Liver (tissue), 9 donors: ENCODE results near the gene ZC2HC1C. TPM values are rescaled to one million over a fixed set of nuclear protein-coding genes. Genes with fewer than 3 reads are reported as not detected.

Experiments used
- DNase-seq: peaks from one replicate; pipeline ENCODE4 v3.0.0-alpha.2; 2017; ENCODE audit warnings: low spot score
- H3K27ac ChIP-seq, 2 donors: one replicate each; pipeline ENCODE4 v1.7.0; 2013; ENCODE audit warnings: inconsistent platforms in 2 of 2, low read length in 2 of 2, control low read depth in 1 of 2, low read depth in 1 of 2, mild to moderate bottlenecking in 1 of 2
- H3K27me3 ChIP-seq, 4 donors: one replicate each; pipeline versions ENCODE4 v1.6.1 to v1.7.0; 2013; ENCODE audit warnings: low read length in 3 of 4, inconsistent platforms in 1 of 4, mild to moderate bottlenecking in 1 of 4, moderate library complexity in 1 of 4; ENCODE audit not compliant: control insufficient read depth in 4 of 4, insufficient read depth in 4 of 4
- H3K36me3 ChIP-seq, 4 donors: one replicate each; pipeline versions ENCODE4 v1.6.1 to v1.7.0; 2013; ENCODE audit warnings: low read length in 3 of 4, mild to moderate bottlenecking in 3 of 4, low read depth in 1 of 4, moderate library complexity in 1 of 4; ENCODE audit not compliant: control insufficient read depth in 4 of 4, insufficient read depth in 3 of 4
- H3K4me1 ChIP-seq, 4 donors: one replicate each; pipeline versions ENCODE4 v1.6.1 to v1.7.0; 2013; ENCODE audit warnings: low read length in 3 of 4, mild to moderate bottlenecking in 3 of 4, moderate library complexity in 1 of 4; ENCODE audit not compliant: control insufficient read depth in 4 of 4, insufficient read depth in 4 of 4
- H3K4me3 ChIP-seq, 3 donors: one replicate each; pipeline versions ENCODE4 v1.6.1 to v1.7.0; 2013; ENCODE audit warnings: low read length in 3 of 3, control low read depth in 1 of 3, low read depth in 1 of 3, mild to moderate bottlenecking in 1 of 3
- H3K9ac ChIP-seq, 2 donors: one replicate each; pipeline ENCODE4 v1.7.0; 2013; ENCODE audit warnings: low read length in 2 of 2, mild to moderate bottlenecking in 2 of 2, moderate library complexity in 2 of 2, control low read depth in 1 of 2, low read depth in 1 of 2
- H3K9me3 ChIP-seq, 4 donors: one replicate each; pipeline versions ENCODE4 v1.6.1 to v1.7.0; 2013; ENCODE audit warnings: low read length in 3 of 4; ENCODE audit not compliant: control insufficient read depth in 4 of 4
- ATF3 ChIP-seq: IDR thresholded peaks from 2 replicates; pipeline ENCODE4 v1.6.1; 2016; ENCODE audit warnings: antibody characterized with exemption
- EGR1 ChIP-seq, 2 donors: IDR thresholded peaks; 2 replicates each; pipeline ENCODE4 v1.6.1; 2016 to 2018; ENCODE audit warnings: antibody characterized with exemption in 2 of 2, low read depth in 2 of 2
- FOXA1 ChIP-seq: IDR thresholded peaks from 2 replicates; pipeline ENCODE4 v1.6.1; 2016; ENCODE audit warnings: antibody characterized with exemption
- FOXA2 ChIP-seq: IDR thresholded peaks from 2 replicates; pipeline ENCODE4 v1.6.1; 2016; ENCODE audit warnings: antibody characterized with exemption
- GABPA ChIP-seq, 2 donors: IDR thresholded peaks in 1 of 2; conservative IDR thresholded peaks in 1 of 2; 2 replicates each; pipeline ENCODE4 v1.6.1; 2016; ENCODE audit warnings: antibody characterized with exemption in 2 of 2, mild to moderate bottlenecking in 1 of 2, moderate library complexity in 1 of 2
- HNF4A ChIP-seq, 2 donors: conservative IDR thresholded peaks; 2 replicates each; pipeline ENCODE4 v1.6.1; 2016; ENCODE audit warnings: antibody characterized with exemption in 2 of 2, mild to moderate bottlenecking in 2 of 2
- HNF4G ChIP-seq: IDR thresholded peaks from 2 replicates; pipeline ENCODE4 v1.6.1; 2016; ENCODE audit warnings: antibody characterized with exemption
- JUND ChIP-seq, 2 donors: IDR thresholded peaks; 2 replicates each; pipeline ENCODE4 v1.6.1; 2016; ENCODE audit warnings: antibody characterized with exemption in 2 of 2
- MAX ChIP-seq: IDR thresholded peaks from 2 replicates; pipeline ENCODE4 v1.6.1; 2016; ENCODE audit warnings: antibody characterized with exemption
- NR2F2 ChIP-seq: IDR thresholded peaks from 2 replicates; pipeline ENCODE4 v1.6.1; 2016; ENCODE audit warnings: antibody characterized with exemption
- RAD21 ChIP-seq, 2 donors: IDR thresholded peaks; 2 replicates each; pipeline ENCODE4 v1.6.1; 2016; ENCODE audit warnings: antibody characterized with exemption in 2 of 2, mild to moderate bottlenecking in 2 of 2
- REST ChIP-seq: IDR thresholded peaks from 2 replicates; pipeline ENCODE4 v1.6.1; 2016; ENCODE audit warnings: antibody characterized with exemption, mild to moderate bottlenecking
- RXRA ChIP-seq, 2 donors: IDR thresholded peaks; 2 replicates each; pipeline ENCODE4 v1.6.1; 2017 to 2018; ENCODE audit warnings: antibody characterized with exemption in 2 of 2, mild to moderate bottlenecking in 1 of 2
- SP1 ChIP-seq: IDR thresholded peaks from 2 replicates; pipeline ENCODE4 v1.6.1; 2018; ENCODE audit warnings: antibody characterized with exemption, mild to moderate bottlenecking
- TAF1 ChIP-seq: conservative IDR thresholded peaks from 2 replicates; pipeline ENCODE4 v1.6.1; 2016; ENCODE audit warnings: antibody characterized with exemption, mild to moderate bottlenecking
- YY1 ChIP-seq: IDR thresholded peaks from 2 replicates; pipeline ENCODE4 v1.6.1; 2016; ENCODE audit warnings: antibody characterized with exemption, mild to moderate bottlenecking
- ZBTB33 ChIP-seq: IDR thresholded peaks from 2 replicates; pipeline ENCODE4 v1.6.1; 2016; ENCODE audit warnings: antibody characterized with exemption
- WGBS: extraction: QIAGEN DNeasy Blood & Tissue Kit; methylation state at CpG from one replicate; pipeline ENCODE4 v1.1.7; 2013; 5-methylcytosine and 5-hydroxymethylcytosine counted together
- polyA plus RNA-seq, 2 donors: library from polyadenylated mRNA; stranded (reverse) in 1 of 2; unstranded in 1 of 2; fragments of 200-250 nt in 1 of 2; fragments of >200 nt in 1 of 2; fragmentation: Nextera tagmentation in 1 of 2; extraction: Ambion mirVana in 1 of 2; gene quantifications; one replicate each; pipeline versions ENCODE4 v1.2.1 to v1.2.3, GENCODE V29; 2013 to 2015
- total RNA-seq, 2 donors: library from RNA; depleted of rRNA; stranded (reverse); fragments of >200 nt; gene quantifications; one replicate each; pipeline ENCODE4 v1.2.3, GENCODE V29; 2014
- donor health status: healthy.
- donor health status: healthy.
- donor health status: healthy.
- donor health status: healthy.
- donor health status: healthy.

The ZC2HC1C gene
- total and polyA plus RNA-seq, 4 donors, result 0.56 to 5.9 (median 3.5) TPM

GRCh38 chr14:75120541-75121291 lies 51.3 kb downstream of the ZC2HC1C start:
- Histone ChIP-seq H3K4me1 (peaks cover 0 to 11% (median 6%) of the 10 kb centered on the region in 4 donors), H3K36me3 (peaks cover 4 to 36% (median 34%) of the 10 kb centered on the region in 4 donors), H3K27me3 (no peaks in the 10 kb centered on the region), H3K9me3 (no peaks in the 10 kb centered on the region), H3K9ac (no peak overlapping the region), H3K27ac (no peak overlapping the region), H3K4me3 (no peak overlapping the region)
- TF ChIP-seq SP1, result no peak
- no peak for TF ChIP-seq EGR1 (IDR thresholded peaks at IDR 0.05; ENCODE audit: low read depth in 2 of 2)
- TF ChIP-seq HNF4G, result no peak
- no peak for TF ChIP-seq ZBTB33
- TF ChIP-seq RXRA (IDR thresholded peaks at IDR 0.05), result no peak
- TF ChIP-seq NR2F2, result no peak
- TF ChIP-seq HNF4A (conservative IDR thresholded peaks at IDR 0.05), result no peak
- no peak for TF ChIP-seq YY1
- no peak for TF ChIP-seq TAF1
- TF ChIP-seq GABPA (IDR thresholded peaks at IDR 0.05 in 1 of 2, conservative IDR thresholded peaks at IDR 0.05 in 1 of 2), result no peak
- TF ChIP-seq ATF3, result no peak
- no peak for TF ChIP-seq REST
- no peak for TF ChIP-seq FOXA2
- no peak for TF ChIP-seq MAX
- TF ChIP-seq FOXA1, result no peak
- WGBS, result 53% methylated on average over 3 of the region's 3 CpGs
- no peak for DNase-seq

- TF ChIP-seq RAD21 (IDR thresholded peaks at IDR 0.05) (no peak), EGR1 (IDR thresholded peaks at IDR 0.05; ENCODE audit: low read depth in 2 of 2) (no peak), JUND (IDR thresholded peaks at IDR 0.05) (no peak), ATF3 (no peak), REST (no peak), MAX (no peak), YY1 (no peak), TAF1 (no peak), GABPA (IDR thresholded peaks at IDR 0.05 in 1 of 2, conservative IDR thresholded peaks at IDR 0.05 in 1 of 2) (no peak), RXRA (IDR thresholded peaks at IDR 0.05) (no peak), HNF4A (conservative IDR thresholded peaks at IDR 0.05) (no peak), SP1 (no peak), FOXA2 (no peak), FOXA1 (no peak)
- no peak for DNase-seq
- Histone ChIP-seq H3K27ac (no peak overlapping the region), H3K9me3 (no peaks in the 10 kb centered on the region), H3K36me3 (peaks cover 4 to 31% (median 28%) of the 10 kb centered on the region in 4 donors), H3K4me3 (no peak overlapping the region), H3K27me3 (no peaks in the 10 kb centered on the region), H3K4me1 (peaks cover 0 to 16% (median 10%) of the 10 kb centered on the region in 4 donors), H3K9ac (no peak overlapping the region)
- 97% methylated on average over 7 of the region's 7 CpGs for WGBS
Observed at GRCh38 chr14:75121552-75121951, 52.1 kb downstream of the ZC2HC1C start.
